ENCODE results near the gene MFRP.

GRCh38 chr11:119307974-119308373 is 38.5 kb downstream of the MFRP start:
- no peak for TF ChIP-seq POLR2A (IDR thresholded peaks at IDR 0.05)
- TF ChIP-seq CTCF (IDR thresholded peaks at IDR 0.05), result no peak

All from thyroid gland (tissue), 4 donors.